ENCODE data around the gene CACNA1H.

The CACNA1H gene

DNA sequence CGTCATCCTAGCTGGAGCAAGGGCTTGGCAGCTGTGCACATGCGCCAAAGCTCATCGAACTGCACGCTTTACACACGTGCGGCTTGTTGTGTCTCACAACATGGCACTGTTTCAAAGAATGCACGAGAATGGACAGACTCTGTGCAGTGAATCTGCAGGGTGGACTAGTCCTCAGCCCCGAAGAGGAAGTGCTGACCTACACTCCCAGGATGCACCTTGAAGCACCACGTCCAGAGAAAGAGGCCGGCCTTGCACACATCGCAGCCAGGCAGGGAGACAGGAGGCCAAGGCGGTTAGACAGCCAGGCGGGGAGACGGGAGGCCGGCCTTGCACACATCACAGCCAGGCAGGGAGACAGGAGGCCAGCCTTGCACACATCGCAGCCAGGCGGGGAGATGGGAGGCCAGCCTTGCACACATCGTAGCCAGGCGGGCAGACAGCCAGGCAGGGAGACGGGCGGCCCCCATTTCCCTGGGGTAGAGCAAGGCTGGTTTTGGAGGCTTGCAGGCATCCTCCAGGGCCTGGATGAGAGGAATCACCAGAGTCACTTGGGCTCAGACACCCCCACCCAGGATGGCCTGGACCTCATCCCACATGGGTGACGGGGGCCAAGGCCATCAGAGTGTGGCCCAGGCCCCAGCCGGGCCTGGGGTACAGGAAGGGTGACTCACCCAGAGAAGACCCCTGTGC is 9.0 kb upstream of the CACNA1H start:
- DNase-seq, result no peak

DNA sequence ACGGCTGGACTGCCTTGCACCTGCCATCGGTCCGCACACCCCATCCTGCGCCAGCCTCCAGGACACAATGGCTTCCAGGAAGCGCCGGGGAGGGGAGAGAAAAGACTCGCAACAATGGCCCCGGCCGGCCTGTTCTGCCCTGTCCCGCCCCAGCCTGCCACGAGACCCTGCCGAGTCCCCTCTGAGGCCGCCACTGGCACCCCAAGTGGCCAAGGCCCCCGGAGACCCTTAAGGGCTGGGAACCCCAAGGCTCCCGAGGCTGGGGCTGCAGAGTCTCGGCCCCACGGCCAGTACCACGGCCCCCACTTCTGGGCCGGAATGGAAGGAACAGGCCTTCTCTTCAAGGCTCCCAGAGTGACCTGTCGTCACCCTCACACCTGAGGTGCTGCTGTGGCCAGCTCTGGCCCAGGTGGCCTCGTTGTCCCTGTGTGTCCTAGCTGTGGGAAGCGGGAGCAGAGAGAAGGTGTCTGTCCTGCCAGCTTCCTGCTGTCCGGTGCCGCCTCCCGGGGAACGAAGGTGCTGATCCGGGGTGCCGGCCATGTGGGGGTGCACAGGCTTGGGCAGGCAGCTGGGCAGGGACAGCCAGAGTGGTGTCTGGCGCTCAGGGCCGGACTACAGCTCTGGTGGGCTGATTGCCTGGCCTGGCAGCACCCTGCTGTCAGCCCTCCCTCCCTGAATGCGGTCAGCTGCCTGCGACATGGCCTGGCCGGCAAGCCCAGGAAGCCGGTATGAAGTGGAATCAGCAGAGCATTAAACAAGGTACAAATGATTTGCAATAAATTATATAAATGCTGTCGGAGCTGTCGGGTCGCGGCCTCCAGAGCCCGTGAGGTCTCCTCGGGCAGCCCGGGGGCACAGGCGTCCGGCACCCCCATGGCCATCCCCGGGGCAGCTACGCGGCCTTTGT is 8.2 kb upstream of the CACNA1H start:
- no peak for DNase-seq

DNA sequence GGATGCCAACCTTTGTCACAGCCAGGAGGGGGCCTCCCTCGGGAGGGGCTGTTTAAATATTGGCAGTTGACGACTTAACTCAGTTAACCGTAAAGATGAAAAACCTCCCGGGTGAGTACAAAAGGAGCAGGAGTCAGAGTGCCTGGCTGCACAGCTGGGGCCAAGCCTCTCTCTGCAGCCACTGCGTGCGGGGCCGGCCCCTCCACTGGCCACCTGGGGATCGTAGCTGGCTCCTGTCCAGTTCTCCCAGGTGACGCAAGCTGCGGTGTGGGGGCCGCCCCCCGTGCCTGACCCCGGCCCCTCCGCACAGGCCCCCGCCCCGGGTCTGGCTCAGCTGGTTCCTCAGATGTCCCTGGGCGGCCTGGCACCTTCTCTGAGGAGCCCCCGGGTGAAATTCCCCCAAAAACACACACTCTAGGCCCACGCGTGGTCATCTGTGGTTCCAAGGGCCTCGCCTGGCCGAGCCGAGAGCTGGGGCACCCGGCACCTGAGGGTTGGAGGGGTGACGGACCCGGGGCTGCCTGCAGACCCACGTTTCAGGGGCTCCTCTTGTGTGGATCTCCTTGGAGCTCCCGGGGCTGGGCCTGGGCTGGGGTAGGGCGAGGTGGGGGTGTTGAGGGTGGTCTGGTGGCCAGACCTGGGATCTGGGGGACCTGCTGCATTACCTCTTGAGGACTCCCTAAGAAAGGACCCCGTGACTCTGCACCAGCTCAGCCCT is 7.4 kb upstream of the CACNA1H start:
- no peak for DNase-seq

DNA sequence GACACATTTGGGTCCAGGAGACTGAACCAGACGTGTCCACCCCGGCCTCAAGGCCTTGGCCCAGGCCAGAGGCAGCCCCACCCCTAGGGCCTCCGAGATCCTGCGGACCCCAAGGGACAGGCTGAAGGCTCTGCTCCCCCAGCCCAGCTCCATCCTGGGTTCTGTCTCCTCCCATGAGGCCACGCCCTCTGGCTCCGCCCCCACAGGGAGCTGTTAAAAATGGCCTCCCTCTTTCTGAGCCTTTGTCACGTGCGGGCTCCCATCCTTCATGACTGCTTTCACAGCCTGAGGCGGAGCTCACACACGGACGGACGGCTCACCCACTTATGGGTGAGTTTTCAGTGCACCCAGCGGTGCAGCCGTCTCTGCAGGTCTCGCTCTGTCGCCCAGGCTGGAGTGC is 6.5 kb upstream of the CACNA1H start:
- DNase-seq, result no peak

DNA sequence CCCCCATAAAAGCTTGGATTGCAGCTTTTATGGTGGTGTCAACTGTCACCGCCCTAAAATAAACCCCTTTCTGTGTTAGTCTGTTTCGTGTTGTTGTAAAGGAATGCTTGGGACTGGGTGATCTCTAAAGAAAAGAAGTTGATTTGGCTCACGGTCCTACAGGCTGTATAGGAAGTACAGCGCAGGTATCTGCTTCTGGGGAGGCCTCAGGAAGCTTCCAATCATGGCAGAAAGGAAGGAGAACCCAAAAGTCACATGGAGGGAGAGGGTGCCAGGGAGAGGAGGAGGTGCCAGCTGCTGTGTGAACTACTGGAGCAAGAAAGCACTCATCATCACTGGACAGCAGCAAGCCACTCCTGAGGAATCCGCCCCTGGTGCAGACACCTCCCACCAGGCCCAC is 5.9 kb upstream of the CACNA1H start:
- DNase-seq, result no peak

DNA sequence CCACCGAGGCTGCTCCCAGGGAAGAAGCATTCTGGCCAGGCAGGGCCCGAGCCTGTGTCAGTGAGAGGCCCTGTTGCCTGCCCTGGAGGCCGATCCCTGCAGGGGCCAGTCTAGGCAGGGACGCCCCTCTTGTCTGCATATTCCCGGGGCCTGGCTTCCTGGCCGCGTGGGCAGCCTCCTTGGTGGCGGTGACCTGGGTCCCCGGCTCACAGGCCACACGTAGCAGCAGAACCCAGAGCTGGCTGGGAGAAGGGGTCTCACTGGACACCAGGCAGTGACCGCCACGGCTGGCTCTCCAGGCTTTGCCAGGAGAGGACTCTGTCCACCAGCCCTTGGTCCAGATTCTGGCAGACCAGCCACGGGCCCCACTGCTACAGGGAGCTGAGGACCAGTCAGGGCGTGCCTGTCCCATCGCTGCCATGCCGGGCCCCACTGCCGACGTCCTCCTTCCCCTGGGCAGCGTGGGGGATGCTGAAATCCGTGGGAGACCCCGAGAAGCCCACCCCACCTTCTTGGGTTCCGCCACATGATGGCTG is 3.7 kb upstream of the CACNA1H start:
- DNase-seq, result no peak

DNA sequence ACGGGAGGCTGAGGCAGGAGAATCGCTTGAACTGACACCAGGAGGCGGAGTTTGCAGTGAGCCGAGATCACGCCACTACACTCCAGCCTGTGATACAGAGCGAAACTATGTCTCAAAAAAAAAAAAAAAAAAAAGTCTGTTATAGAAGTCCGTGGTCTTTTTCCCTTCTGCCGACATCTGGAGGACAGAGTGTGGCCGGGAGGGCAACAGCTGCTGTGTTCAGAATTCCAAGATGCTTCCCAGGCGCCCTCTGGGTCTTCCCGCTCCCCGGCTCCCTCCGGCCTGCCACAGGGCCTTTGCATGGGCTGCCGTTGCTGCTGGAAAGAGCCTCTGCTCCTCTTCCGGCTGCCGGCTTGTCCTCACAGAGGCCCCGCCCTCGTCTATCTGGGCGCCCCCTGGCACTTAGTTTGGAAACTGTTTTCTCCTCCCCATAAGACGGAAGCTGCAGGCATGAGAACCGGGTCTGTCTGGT is 2.4 kb upstream of the CACNA1H start:
- DNase-seq, result no peak

DNA sequence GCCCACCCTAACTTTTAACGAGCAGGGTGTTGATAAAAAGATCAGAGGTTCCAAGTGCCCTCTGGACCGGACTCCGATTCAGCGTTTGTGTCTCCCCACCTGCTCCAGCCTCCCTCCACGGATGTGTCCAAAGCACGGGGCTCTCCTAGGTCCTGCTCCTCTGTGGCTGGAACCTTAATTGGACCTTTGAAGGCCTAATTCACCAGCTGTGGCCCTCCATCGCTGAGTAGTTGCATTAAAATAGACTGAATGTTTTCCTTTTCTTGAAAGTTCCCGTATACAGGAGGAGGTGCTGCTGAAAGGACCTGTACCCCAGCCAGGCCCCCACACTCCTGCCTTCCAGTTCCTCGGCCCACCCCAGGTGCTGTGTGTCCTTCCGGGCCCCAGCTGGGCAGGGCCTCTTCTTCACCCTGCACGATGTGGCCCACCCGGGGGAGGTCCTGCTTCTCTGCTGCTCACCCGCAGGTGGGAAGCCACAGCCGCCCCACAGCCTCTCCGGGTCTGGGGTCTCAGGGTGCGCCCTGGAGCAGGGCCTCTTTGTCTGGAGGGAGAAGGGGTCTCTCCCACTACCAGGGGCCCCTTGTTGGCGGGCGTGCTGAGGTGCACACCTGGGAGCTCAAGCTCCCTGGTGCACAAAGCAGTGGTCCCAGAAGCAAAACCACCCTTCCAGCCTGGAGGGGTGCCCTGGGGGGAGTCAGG is 1.3 kb upstream of the CACNA1H start:
- DNase-seq, result no peak

DNA sequence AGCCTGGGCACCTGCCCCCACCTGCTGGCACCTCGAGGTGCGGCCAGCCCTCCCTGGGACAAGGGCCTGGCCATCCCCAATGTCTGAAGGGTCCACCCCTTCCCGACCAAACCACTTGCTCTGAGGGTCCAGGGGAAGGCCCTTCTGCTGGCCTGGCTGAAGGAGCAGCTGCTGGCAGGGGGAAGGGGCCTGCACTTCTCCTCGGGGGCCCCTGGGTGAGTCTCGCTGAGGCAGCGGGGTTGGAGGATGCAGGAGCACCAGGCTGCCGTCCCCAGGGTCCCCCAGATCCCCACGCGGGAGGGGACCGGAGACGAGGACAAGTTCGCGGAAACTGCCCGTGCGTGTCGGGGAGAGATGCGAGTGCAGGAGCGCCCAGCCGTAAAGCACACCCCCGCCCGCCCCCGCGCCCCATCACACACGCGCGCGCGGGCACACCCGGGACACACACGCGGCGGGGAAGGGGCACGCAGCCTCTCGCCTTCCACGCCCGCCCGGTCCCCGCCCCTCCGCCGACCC is 725 bp upstream of the CACNA1H start:
- DNase-seq, result no peak

DNA sequence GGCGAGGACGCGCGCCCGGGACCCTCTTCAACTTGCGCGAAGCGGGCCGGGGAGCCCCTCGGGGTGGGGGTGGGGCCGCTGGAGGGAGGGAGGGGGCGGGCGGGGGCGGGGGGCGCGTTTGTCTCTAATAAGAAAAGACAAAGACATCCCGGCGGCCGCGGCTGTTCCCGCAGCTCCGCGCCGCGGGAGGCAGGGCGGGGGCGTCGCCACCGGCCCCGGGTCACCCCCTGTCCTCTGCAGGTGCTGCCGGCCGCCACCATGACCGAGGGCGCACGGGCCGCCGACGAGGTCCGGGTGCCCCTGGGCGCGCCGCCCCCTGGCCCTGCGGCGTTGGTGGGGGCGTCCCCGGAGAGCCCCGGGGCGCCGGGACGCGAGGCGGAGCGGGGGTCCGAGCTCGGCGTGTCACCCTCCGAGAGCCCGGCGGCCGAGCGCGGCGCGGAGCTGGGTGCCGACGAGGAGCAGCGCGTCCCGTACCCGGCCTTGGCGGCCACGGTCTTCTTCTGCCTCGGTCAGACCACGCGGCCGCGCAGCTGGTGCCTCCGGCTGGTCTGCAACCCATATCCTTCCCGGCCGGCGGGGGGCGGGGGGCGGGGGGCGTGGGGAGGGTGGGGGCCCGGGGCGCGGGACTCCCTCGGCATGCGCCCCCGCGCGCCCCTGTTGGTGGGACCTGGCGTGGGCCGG is 714 bp downstream of the CACNA1H start:
- no peak for DNase-seq

DNA sequence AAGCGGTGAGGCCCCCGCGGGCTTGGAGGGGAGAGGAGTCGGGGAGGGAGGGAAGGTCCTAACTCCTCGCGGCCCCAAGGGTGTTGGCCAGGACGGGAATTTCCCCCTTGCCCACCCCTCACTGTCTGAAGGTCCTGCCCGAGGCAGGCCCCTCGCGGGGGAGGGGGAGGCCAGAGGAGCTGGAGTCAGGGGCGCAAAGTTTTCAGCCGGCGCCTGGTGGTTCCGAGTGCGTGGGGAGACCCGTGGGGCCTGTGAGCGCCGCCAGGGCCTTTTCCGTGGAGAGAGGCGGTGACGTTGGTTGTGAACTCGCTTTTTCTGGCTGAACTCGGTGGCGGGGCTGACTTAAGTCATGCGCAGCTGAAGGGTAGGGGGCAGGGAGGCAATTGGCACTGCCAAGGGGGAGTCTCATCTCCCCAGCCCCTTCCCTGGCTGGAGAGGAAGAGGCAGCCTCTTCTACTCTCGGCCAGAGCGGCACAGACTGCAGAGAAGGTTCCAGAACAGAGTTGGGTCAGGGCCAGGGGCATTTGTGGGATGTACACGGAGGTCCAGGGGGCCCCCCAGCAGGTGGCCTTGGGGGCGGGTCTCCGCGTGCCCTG is 1.5 kb downstream of the CACNA1H start:
- no peak for DNase-seq

DNA sequence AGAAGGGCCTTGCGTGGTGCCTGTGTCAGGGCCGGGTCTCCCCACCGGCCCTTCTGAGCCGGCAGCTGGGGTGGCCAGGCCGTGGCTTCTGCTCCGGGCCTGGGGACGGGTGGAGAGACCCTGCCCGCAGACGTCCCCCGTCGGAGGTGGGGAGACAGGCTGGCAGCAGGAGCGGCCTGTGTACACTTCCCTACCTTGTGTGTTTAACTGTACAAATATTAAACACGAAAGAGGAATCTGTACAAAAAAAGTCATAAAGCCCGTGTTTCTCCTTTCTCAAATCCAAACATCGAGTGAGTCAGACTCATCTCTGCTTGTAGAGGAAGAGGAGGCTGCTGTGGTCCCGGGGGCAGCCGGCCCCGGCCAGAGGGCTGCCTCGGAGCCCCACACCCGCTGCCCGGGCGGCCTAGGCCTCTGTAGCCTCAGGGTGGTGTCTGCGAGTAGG is 2.0 kb downstream of the CACNA1H start:
- DNase-seq, result no peak

DNA sequence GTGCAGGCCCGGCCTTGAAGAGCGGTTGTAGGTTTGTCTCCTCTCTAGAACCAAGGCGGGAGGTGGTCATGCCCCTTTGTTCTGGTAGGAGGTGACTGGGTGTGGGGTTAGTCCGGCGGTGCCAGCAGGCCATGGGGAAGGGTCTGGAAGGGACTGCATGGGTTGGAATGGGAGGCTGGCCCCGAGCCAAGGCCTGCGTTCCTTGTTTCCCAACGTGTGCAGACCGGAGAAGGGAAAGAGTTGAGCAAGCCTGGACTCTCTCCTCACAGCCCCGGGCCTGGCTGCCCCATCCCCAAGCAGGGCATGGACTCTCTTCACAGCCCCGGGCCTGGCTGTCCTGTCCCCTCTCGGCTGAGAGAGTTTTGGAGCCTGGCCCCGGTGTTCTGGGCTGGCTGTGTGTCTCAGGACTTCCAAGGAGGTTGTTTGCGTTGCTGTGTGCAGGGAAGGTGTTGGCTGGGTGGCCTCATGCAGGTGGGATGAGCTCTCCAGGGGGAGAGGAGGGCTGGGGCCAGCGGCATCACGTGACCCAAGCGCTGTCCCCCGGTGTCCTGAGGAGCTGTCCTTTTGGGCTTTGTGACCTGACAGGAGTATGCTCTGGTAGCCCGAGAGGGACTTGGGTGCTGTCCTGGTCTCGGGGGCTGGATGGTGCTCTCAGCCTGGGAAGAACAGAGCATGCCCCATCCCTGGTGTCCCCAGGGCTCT is 2.6 kb downstream of the CACNA1H start:
- DNase-seq, result no peak

DNA sequence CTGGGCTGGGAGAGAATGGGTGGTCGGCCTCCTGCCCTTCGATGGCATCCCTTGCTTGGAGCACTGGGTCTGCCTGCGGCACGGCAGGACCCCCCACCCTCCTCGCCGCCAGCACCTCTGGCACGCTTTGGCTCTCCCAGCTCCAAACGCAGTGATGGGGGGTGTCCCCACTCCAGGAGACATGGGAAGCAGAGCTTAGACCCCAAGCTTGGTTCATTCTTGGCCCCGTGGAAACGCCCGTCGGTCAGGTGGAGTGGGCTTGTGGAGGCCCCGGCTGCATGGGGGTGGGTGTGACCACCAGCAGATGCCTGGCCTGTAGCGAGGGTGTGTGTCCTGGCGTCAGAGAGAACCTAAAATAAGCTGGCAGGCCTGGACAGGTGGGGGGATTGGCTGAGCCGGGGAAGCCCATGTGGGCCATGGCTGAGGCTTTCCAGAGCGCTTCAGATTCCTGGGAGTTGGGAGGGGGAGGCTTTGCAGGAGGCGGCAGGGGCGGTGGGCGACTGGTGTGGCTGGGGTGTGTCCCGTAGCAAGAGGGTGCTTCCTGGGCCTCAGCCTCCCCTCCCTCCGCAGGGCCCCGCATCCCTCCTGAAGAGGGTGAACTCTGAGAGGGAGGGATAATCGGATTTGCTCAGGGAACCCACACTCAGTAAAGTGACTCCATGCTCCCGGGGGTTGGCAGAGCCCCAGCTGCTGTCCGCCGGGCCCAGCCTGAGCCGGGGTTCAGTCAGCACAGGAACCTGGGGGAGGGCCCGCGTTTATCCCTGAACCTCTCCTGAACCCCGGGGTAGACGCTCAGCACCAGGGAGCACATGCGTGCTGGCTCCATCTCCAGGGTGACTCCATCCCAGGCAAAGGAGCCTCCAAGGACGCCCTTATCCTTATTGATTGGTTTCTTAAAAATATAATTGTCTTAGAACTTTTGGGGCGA is 3.4 kb downstream of the CACNA1H start:
- no peak for DNase-seq

DNA sequence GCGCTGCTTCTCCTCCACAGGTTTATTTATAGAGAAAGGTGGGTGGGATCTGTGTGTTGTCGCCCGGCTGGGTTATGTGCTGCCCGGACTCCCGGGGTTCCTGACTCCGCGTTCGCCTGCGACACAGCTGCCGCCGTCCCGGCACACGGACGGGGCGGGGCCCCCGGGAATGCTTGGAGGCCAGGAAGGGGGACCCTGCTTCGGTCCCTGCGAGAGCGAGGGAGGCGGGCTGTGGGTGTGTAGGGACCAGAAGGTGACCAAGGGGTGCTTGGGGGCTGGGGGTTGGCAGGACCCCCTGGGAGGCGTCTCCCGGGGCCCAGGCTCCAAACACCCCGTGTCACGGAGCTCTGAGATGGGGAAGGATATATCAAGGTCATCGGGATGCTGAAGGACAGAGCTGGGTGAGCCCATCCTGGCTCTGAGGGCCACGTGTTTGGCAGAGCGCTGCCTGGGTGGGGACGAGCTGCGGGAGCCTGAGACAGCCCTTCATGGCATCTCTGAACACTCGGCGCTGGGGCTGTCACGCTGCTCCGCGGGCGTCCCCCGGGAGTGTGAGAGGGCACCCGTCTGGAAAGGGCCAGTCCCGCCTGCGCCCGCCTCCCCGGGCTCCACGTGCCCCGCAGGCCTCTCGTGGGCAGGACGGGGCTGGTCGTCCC is 4.2 kb downstream of the CACNA1H start:
- DNase-seq, result no peak

DNA sequence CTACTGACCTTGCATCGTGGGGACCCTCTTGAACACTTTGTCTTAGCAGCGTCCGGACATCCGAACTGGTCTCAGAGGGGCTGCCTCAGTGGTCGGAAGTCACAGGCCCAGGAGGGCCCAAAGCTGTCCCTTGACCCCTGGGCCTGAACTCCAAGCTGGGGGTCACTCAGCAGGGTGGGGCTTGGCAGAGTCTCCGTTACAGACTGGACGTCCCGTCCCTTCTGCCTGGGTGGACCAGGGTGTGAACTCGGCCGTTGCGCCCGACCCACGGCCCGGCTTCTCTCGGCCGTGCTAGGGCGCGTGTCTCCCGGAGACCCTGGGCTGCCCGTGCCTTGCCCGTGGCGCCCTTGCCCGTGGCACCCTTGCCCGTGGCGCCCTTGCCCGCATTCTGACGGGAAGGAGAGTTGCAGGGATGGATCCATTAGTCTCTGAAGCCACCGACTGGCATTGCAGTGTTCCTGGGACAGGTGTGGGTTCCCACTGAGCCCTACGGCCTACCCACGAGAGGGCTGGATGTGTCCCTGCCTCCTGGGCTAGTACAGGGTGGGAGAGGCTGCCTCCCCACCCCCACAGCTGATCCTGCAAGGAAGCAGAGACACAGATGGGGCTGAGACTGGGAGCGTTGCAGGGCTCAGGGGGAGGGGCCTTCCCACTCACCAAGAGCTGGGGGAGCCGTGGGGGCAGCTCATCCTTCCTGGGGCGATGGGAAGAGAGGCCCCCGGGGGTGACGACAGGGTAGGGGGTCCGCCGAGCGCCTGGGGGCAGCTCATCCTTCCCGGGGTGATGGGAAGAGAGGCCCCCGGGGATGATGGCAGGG is 4.9 kb downstream of the CACNA1H start:
- no peak for DNase-seq

DNA sequence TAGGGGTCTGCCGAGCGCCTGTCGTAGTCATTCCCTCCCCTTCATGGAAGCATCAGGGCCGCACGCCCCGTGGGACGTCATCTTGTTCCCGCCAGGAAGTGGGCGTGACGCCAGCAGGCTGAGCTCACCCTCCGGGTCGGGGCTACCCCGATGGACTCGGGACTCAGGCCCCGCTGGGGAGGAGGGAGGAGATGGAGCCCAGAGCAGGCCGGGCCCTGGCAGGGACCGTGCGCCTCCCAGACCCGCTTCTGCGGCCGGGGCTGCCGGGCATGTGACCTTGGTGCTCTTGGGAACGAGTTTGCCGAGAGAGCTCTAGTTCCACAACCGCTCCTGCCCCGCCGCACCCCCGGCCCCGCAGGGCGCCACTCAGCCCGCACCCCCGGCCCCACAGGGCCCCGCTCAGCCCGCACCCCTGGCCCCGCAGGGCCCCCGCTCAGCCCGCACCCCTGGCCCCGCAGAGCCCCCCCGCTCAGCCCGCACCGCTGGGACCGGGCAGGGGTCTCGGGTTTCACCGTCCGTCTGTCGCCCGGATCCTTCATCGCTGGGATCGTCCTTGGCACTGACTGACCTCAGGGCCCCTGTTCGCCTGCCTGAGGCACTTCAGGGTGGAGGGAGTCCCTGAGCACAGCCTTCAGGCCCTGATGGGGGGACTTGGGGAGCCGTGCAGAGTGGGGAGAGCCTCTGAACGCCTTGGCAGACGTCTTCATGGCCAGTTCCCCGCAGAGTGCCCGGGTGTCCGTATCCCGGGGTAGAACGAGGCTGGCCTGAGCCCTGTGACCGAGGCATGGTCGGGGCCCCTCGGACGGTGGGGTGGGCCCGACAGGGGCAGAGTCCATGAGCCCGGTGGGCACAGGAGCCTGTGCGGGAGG is 5.8 kb downstream of the CACNA1H start:
- DNase-seq, result no peak

Measured in KG1 (cell line).